ENCODE measurements around the gene RABL2A. TPM values are rescaled to one million over a fixed set of nuclear protein-coding genes. Genes with fewer than 3 reads are reported as not detected.
"Not testable (repeated sequence)": the region's sequence is repeated elsewhere in the genome, so short reads cannot be mapped to it uniquely, and the experiment has no call there.

The RABL2A gene
- total RNA-seq, 4 donors from 2014 or later = 4.5 to 10.6 (median 7.4) TPM

DNA sequence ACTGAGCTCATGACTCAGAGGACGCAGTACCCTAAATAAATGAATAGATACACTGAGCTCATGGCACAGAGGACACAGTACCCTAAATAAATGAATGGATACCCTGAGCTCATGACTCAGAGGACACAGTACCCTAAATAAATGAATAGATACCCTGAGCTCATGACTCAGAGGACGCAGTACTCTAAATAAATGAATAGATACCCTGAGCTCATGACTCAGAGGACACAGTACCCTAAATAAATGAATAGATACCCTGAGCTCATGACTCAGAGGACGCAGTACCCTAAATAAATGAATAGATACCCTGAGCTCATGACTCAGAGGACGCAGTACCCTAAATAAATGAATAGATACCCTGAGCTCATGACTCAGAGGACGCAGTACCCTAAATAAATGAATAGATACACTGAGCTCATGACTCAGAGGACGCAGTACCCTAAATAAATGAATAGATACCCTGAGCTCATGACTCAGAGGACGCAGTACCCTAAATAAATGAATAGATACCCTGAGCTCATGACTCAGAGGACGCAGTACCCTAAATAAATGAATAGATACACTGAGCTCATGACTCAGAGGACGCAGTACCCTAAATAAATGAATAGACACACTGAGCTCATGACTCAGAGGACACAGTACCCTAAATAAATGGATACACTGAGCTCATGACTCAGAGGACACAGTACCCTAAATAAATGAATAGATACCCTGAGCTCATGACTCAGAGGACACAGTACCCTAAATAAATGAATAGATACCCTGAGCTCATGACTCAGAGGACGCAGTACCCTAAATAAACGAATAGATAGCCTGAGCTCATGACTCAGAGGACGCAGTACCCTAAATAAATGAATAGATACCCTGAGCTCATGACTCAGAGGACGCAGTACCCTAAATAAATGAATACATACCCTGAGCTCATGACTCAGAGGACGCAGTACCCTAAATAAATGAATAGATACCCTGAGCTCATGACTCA lies 24.1 kb downstream of the RABL2A start:
- DNase-seq (ENCODE audit: low spot score); ATAC-seq (ENCODE audit: low FRiP score): not testable (repeated sequence)

GRCh38 chr2:113652599-113652998 lies 25.5 kb downstream of the RABL2A start:
- DNase-seq (ENCODE audit: low spot score); ATAC-seq (ENCODE audit: low FRiP score): not testable (repeated sequence)

- not testable (repeated sequence) for ATAC-seq (ENCODE audit: low FRiP score); DNase-seq (ENCODE audit: low spot score)
These were observed 29.1 kb downstream of the RABL2A start for GRCh38 chr2:113656031-113656624.

DNA sequence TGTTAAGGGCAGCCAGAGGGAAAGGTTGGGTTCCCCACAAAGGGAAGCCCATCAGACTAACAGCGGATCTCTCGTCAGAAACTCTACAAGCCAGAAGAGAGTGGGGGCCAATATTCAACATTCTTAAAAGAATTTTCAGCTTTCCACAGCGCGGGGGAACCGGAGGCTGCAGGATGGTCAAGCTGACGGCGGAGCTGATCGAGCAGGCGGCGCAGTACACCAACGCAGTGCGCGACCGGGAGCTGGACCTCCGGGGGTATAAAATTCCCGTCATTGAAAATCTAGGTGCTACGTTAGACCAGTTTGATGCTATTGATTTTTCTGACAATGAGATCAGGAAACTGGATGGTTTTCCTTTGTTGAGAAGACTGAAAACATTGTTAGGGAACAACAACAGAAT lies 30.7 kb downstream of the RABL2A start:
- DNase-seq (ENCODE audit: low spot score); ATAC-seq (ENCODE audit: low FRiP score): not testable (repeated sequence)

- ATAC-seq (ENCODE audit: low FRiP score); DNase-seq (ENCODE audit: low spot score): not testable (repeated sequence)
These were observed 36.4 kb downstream of the RABL2A start for GRCh38 chr2:113663285-113664060.

GRCh38 chr2:113664761-113665533 lies 37.9 kb downstream of the RABL2A start:
- not testable (repeated sequence) for ATAC-seq (ENCODE audit: low FRiP score); DNase-seq (ENCODE audit: low spot score)

GRCh38 chr2:113669013-113669412 lies 41.9 kb downstream of the RABL2A start:
- DNase-seq (ENCODE audit: low spot score); ATAC-seq (ENCODE audit: low FRiP score): not testable (repeated sequence)

GRCh38 chr2:113672326-113672932 lies 45.4 kb downstream of the RABL2A start:
- TF ChIP-seq, protein P1, sequence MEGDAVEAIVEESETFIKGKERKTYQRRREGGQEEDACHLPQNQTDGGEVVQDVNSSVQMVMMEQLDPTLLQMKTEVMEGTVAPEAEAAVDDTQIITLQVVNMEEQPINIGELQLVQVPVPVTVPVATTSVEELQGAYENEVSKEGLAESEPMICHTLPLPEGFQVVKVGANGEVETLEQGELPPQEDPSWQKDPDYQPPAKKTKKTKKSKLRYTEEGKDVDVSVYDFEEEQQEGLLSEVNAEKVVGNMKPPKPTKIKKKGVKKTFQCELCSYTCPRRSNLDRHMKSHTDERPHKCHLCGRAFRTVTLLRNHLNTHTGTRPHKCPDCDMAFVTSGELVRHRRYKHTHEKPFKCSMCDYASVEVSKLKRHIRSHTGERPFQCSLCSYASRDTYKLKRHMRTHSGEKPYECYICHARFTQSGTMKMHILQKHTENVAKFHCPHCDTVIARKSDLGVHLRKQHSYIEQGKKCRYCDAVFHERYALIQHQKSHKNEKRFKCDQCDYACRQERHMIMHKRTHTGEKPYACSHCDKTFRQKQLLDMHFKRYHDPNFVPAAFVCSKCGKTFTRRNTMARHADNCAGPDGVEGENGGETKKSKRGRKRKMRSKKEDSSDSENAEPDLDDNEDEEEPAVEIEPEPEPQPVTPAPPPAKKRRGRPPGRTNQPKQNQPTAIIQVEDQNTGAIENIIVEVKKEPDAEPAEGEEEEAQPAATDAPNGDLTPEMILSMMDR (IDR thresholded peaks at IDR 0.05) = no peak
- ATAC-seq (ENCODE audit: low FRiP score) (no peak), DNase-seq (ENCODE audit: low spot score) (no peak)

DNA sequence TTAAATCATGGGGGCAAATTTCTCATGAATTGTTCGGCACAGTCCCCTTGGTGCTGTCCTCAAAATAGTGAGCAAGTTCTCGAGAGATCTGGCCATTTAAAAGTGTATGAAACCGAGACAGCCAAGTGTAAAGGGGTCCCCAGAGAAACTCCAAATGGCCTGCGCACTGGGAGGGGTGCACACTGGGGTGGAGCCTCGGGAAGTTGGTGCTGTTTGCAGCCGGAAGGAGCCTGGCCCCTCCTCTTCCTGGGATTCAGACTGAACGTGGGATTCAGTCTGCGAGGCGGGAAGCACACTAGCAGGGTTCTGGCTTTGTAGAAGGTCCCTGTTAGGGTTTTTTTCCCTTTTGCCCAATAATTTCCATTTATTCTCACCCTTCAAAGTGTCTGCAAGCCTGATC lies 48.8 kb downstream of the RABL2A start:
- DNase-seq (ENCODE audit: low spot score) = no peak
- ATAC-seq (ENCODE audit: low FRiP score) = no peak
- TF ChIP-seq, protein P1 (IDR thresholded peaks at IDR 0.05) = no peak

- no peak for DNase-seq (ENCODE audit: low spot score)
- TF ChIP-seq, protein P1 (IDR thresholded peaks at IDR 0.05) = no peak
- no peak for ATAC-seq (ENCODE audit: low FRiP score)
These were observed 49.7 kb downstream of the RABL2A start for GRCh38 chr2:113676623-113677266.

Data from omental fat pad (tissue), 4 donors.